Cerebellar nuclear complex (tissue), 1 donor: ENCODE data around the gene MGMT.

Experiments used
- DNase-seq, 2 experiments: peaks; one replicate each; lab custom pipeline; 2025; lab: John Stamatoyannopoulos, UW

The MGMT gene

GRCh38 chr10:129690248-129691070 is 223.4 kb downstream of the MGMT start:
- DNase-seq = no peak

- no peak for DNase-seq
Observed at GRCh38 chr10:129692695-129693094, 225.7 kb downstream of the MGMT start.

DNA sequence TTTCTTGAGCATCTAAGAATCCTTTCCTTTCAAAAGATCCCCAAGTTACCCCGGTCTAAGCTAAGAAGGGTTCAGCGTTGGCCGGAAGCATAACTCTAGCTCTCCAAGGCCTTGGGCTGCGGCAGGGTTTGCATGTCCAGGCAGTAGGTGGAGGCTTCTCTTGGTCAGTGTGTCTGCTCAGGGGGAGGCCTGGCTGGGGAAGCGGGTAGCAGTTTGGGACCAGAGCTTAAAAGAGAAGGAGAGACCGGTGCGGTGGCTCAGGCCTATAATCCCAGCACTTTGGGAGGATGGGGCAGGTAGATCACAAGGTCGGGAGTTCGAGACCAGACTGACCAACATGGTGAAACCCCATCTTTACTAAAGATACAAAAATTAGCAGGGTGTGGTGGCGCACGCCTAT is 226.3 kb downstream of the MGMT start:
- DNase-seq = no peak

DNA sequence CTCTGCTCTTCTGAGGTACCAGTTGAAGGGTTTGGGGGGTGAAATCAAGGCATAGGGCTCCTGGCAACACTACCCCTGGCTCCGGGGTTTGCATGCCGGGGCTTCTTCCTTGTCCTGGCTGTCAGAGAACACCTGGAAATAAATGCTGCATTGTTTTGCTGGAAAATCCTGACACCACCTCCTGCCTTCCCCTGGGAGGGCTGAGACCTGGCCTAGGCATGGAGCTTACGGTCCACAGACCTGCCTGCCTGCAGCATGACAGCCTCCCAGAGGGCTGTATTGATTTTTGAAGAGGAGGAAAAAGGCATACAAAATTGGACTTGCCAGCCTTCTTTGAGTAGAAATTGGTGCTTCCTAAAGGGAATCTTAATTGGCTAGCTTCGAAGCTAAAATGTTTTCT is 227.1 kb downstream of the MGMT start:
- no peak for DNase-seq

GRCh38 chr10:129694691-129695243 is 227.7 kb downstream of the MGMT start:
- DNase-seq = no peak

- DNase-seq = no peak
Observed at GRCh38 chr10:129695671-129696070, 228.6 kb downstream of the MGMT start.

GRCh38 chr10:129696636-129697035 is 229.6 kb downstream of the MGMT start:
- DNase-seq = no peak

- DNase-seq = no peak
Observed at GRCh38 chr10:129697463-129698247, 230.6 kb downstream of the MGMT start.

DNA sequence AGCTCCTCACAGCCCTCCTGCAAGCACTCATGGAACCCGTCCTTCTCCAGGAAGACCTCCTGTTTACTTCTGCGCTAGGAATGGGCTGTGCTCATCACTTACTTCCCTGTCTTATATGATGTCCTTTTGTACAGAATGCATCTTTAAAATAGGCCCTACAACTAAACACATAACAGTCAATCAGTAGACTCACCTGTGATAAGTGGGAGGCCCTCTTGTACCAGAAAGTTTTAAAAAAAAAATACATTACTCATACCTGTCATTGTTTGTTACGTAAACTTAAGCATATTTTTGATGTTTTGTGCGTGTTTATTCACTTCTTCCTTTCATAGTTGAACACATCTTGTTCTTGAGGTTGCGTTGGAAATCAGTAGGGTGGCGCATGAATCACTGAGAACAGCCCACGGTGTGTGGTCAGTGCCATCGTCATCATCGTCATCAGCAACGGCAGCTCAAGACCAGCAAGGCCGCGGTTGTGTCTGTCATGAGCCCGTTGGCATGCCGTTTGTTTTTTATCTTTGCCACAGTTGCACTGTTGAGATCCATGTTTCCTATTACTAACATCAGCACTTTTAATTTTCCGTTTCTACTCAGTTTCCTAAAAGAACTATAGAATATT is 232.8 kb downstream of the MGMT start:
- DNase-seq = no peak

- no peak for DNase-seq
Observed at GRCh38 chr10:129702605-129703004, 235.6 kb downstream of the MGMT start.

DNA sequence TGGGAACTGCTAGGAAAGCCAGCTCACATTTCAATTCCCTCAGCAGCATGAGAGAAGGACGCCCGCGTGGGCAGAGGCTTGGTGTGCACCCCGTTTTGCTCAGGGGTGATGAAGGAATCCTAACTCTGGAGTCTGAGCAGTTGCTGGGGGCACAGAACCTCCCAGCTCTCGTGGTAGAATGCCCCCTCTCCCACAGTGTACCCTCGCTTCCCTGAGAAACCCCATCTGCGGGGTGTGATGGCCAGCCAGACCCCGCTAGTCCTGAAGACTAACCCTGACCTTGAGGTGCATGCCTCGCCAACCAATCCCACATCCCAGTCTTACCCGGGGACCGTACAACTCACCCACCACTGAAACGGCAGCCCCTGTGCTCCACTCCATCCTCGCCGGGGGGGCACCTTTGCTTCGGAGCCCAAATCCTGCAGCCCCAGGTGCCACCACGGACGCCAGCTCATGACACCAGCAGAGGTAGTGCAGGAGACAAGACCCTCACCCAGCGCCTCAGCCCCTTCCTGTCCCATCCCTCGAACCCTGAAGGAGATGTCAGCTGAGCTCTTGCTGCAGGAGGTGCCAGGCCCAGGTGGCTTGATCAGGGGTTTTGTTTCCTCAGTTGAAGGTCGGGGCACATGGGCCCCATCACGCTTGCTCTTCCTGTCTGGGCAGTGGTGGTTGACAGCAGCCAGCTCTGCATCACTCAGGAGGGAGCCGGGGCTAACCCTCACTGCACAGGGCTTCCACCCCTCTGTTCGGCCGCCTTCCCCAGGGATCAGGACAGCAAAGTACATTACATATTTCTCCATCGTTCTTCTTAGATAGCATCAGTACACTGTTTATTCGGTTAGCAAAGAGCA is 236.5 kb downstream of the MGMT start:
- no peak for DNase-seq

GRCh38 chr10:129704225-129704624 is 237.2 kb downstream of the MGMT start:
- DNase-seq = no peak

DNA sequence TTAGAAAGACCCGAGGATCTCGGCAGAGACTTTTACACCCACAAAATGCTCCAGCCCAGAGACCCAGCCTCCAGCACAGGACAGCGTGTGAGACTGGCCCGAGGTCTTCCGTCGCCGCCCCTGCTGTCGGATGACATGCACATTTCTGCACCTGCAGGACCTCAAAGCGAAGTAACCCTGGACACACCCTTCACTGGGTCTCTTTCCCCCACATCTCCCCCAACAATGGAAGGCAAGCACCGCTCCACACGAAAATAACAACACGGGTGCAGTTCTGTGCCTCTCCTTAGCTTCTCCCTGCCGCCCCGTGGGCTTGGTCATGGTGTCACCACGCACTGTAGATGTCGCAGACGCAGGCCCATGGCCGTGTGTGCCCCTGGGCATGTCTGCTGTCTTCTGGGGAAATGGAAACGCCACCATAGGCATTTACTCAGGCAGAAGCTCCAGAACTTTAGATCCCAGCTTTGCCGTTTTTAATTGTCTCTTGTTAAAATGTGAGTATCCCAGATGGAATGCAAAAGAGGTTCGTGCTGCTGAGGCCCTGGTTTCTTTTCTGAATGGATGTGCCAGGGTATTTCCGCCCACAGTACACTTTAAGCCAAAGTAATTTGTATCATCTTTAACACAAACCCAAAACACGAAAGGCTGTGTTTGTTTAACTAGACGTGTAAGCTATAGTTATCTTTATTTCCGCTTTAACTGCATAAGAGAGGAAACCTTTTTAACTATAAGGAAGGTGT is 237.9 kb downstream of the MGMT start:
- DNase-seq = no peak

DNA sequence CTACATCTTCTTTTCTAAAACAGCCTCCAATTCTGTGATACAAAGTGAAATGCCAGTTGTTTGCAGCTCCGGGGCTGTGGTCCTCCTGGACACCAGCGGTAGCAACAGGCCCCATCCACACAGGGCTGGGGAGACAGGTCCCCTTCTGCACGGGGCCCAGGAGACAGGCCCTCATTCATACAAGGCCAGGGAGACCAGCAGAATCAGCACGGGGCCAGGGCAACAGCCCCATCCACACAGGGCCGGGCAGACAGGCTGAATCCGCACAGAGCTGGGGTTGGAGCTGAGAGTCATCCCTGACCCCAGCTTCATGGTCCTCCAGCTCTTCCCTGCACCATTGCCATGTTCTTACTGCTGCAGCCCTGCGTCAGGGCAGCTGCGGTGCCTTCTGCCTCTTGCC is 238.6 kb downstream of the MGMT start:
- no peak for DNase-seq

GRCh38 chr10:129706081-129706480 is 239.0 kb downstream of the MGMT start:
- no peak for DNase-seq

DNA sequence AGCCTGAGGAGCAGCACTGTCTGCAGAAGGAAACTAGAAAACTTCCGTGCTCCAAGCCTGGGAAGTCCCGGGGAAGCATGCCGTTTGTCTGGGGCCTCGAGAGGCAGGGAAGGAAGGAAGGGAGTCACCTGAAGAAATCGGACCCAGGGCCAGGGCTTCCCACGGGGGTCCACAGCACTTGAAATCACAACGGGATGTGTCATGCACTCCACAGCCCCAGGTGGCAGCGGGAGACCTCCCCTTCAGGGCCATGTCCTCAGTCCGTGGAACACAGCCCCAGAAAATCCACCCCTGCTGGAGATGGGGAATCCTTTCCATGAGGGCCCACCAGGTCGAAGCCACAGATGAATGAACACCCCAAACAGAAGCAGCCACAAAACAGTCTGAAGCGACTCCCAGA is 239.5 kb downstream of the MGMT start:
- DNase-seq = no peak

DNA sequence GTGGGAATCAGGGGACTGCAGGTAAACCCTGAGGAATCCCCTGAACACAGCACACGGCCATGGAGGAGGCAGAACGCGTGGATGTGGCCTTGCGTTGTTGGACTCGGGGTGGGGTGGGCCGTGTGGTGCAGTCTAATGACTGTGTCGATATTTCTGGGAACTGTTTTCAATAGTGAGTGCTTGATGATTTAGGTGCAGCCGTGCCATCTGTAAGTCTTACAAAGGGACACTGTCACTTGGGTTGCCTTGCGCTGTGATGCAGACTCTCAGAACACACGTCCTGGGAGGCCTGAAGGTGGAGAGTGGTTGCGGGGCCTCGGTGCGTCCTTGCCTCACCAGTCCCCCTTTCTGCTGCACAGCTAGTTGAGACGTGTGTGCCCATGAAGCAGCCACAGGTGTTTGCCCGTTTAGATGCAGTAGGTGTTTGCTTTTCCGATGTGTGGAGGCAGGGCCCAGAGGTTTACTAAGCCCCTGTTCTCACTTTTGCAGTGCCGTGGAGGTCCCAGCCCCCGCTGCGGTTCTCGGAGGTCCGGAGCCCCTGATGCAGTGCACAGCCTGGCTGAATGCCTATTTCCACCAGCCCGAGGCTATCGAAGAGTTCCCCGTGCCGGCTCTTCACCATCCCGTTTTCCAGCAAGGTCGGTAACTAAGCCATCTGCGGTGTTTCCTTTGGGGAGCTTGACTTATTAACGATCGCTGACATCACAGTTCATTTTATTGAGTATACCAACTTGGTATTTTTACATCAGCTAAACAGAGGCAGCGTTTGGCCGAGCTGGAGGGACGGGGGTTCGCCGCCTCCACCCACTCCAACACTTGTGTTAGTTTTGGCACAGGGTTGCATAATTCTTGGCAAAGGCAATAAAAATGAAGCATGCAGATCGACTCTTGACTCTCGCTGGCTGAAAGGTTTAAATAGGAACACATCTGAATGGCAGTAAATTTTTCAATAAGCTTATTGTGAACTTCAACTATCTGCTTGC is 240.7 kb downstream of the MGMT start:
- DNase-seq = no peak

DNA sequence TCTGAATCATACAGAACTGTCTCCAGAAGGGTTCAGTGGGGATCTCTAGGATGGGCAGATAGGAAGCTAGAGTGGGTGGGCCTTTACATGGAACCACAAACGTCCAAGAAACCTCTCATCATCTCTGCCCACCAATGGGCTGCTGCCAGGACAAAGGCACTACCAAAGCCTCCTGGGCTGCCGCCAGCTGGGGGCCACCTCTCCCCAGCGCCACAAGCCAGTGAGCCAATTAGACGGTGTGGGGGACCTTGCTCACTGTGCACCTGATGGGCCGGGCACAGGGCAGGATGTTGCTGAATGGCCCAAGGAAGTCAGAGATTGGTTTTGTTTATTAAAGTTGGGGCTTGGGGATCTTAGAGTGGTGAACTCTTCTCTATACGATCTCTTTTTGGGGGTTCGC is 242.1 kb downstream of the MGMT start:
- DNase-seq = no peak

DNA sequence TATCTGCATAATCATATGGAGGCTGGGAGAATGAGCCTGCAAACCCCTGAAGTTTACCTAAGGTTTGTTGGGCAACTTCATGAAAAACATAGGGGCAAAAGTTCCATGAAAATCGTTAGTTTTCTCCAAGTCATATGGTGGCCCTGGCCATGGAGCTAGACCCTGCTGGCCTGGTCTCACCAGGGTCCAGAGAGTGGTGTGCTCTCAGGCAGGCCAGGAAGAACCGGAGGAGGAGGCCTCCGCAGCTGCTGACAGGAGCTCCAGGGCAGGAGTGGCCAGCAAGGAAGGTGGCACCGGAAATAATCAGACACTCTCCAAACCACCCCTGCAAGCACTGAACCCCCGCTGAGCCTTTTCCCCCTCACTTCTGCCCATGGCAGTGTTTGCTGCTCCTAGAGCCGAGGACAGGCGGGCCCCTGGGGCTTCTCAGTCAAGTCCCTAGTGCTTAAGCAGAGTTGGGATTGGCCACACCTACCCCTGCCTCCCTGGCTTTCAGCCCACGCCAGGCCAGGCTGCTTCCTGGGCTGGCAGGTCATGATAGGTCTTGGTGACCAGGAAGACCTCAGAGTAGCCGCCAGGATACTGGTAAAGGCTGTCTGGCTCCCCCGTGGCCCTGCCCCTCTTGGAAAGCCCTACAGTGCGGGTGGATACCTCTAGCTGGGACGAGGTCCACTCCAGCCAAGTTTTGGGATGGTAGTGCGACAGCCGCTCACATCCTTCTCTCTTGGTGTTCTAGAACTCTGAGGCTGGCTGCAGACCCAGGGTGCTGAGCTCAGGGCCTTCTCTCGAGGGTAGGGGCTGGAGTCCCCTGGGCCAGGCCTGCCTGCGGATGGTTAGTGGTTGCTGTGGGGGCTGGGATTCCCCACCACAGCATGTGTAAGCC is 242.8 kb downstream of the MGMT start:
- no peak for DNase-seq
